H9 (cell line): Measurements from ENCODE around the gene UGT2B17. TPM values are rescaled to one million over a fixed set of nuclear protein-coding genes. Genes with fewer than 3 reads are reported as not detected.

Source experiments
- DNase-seq: peaks from one replicate; pipeline ENCODE4 v3.0.0-alpha.2; 2017
- H2AFZ ChIP-seq: one replicate; pipeline ENCODE4 v1.6.1; 2013; ENCODE audit warnings: mild to moderate bottlenecking, low read length, control low read depth, moderate library complexity
- H2AK5ac ChIP-seq: 2 replicates; pipeline ENCODE4 v1.6.1; 2013; ENCODE audit warnings: low read length, control low read depth, mixed read lengths; ENCODE audit not compliant: insufficient read length
- H2BK120ac ChIP-seq: one replicate; pipeline ENCODE4 v1.6.1; 2013; ENCODE audit warnings: low read depth, mild to moderate bottlenecking, low read length, control low read depth, inconsistent platforms; ENCODE audit not compliant: poor library complexity, severe bottlenecking
- H2BK12ac ChIP-seq: 2 replicates; pipeline ENCODE4 v1.6.1; 2013; ENCODE audit warnings: low read length, control low read depth, mixed read lengths, low read depth; ENCODE audit not compliant: insufficient read length
- H2BK15ac ChIP-seq: 2 replicates; pipeline ENCODE4 v1.6.1; 2013; ENCODE audit warnings: low read depth, low read length, control low read depth
- H2BK20ac ChIP-seq: one replicate; pipeline ENCODE4 v1.6.1; 2013; ENCODE audit warnings: low read depth, mild to moderate bottlenecking, low read length, control low read depth, inconsistent platforms; ENCODE audit not compliant: poor library complexity, severe bottlenecking
- H2BK5ac ChIP-seq: 2 replicates; pipeline ENCODE4 v1.6.1; 2013; ENCODE audit warnings: low read length, control low read depth, mixed read lengths; ENCODE audit not compliant: insufficient read length
- H3K14ac ChIP-seq: 2 replicates; pipeline ENCODE4 v1.6.1; 2013; ENCODE audit warnings: low read length, control low read depth; ENCODE audit not compliant: insufficient read depth
- H3K18ac ChIP-seq: 2 replicates; pipeline ENCODE4 v1.6.1; 2013; ENCODE audit warnings: low read depth, mild to moderate bottlenecking, mixed read lengths, low read length, control low read depth; ENCODE audit not compliant: insufficient read length
- H3K23ac ChIP-seq: 2 replicates; pipeline ENCODE4 v1.6.1; 2013; ENCODE audit warnings: low read length, control low read depth, mixed read lengths, low read depth; ENCODE audit not compliant: insufficient read length
- H3K23me2 ChIP-seq: 2 replicates; pipeline ENCODE4 v1.6.1; 2013; ENCODE audit warnings: low read depth, mild to moderate bottlenecking, mixed read lengths, low read length, control low read depth; ENCODE audit not compliant: insufficient read length, poor library complexity, severe bottlenecking
- H3K27ac ChIP-seq: 2 replicates; pipeline ENCODE4 v1.5.1; 2013; ENCODE audit warnings: low read length, control low read depth, mixed read lengths, low read depth; ENCODE audit not compliant: insufficient read length
- H3K27me3 ChIP-seq: 2 replicates; pipeline ENCODE4 v1.6.1; 2013; ENCODE audit warnings: low read length, control low read depth, inconsistent platforms; ENCODE audit not compliant: insufficient read depth
- H3K4ac ChIP-seq: 2 replicates; pipeline ENCODE4 v1.6.1; 2013; ENCODE audit warnings: low read depth, mild to moderate bottlenecking, control low read depth, inconsistent platforms, low read length, moderate library complexity
- H3K4me1 ChIP-seq: 2 replicates; pipeline ENCODE4 v1.6.1; 2013; ENCODE audit warnings: low read length, control low read depth, inconsistent platforms; ENCODE audit not compliant: insufficient read depth
- H3K4me2 ChIP-seq: 2 replicates; pipeline ENCODE4 v1.6.1; 2013; ENCODE audit warnings: low read length, control low read depth, mixed read lengths; ENCODE audit not compliant: insufficient read length, insufficient read depth
- H3K56ac ChIP-seq: 2 replicates; pipeline ENCODE4 v1.6.1; 2013; ENCODE audit warnings: low read depth, mild to moderate bottlenecking, mixed read lengths, low read length, control low read depth; ENCODE audit not compliant: insufficient read length
- H3K79me1 ChIP-seq: 2 replicates; pipeline ENCODE4 v1.6.1; 2013; ENCODE audit warnings: low read depth, mild to moderate bottlenecking, moderate library complexity, low read length, control low read depth, inconsistent platforms; ENCODE audit not compliant: insufficient read depth, poor library complexity, severe bottlenecking
- H3K79me2 ChIP-seq: 2 replicates; pipeline ENCODE4 v1.6.1; 2013; ENCODE audit warnings: low read length, control low read depth, inconsistent platforms; ENCODE audit not compliant: insufficient read depth
- H3K9ac ChIP-seq: 2 replicates; pipeline ENCODE4 v1.6.1; 2013; ENCODE audit warnings: low read length, control low read depth, mixed read lengths; ENCODE audit not compliant: insufficient read length; ENCODE audit errors: extremely low read depth
- H3K9me3 ChIP-seq: one replicate; pipeline ENCODE4 v1.6.1; 2013; ENCODE audit warnings: low read depth, low read length, inconsistent platforms; ENCODE audit not compliant: control insufficient read depth
- H3T11ph ChIP-seq: one replicate; pipeline ENCODE4 v1.6.1; 2013; ENCODE audit warnings: mild to moderate bottlenecking, low read length, control low read depth, inconsistent platforms
- H4K20me1 ChIP-seq: one replicate; pipeline ENCODE4 v1.6.1; 2013; ENCODE audit not compliant: control insufficient read depth, insufficient read length, insufficient read depth
- H4K5ac ChIP-seq: 2 replicates; pipeline ENCODE4 v1.6.1; 2013; ENCODE audit warnings: low read depth, mild to moderate bottlenecking, mixed read lengths, low read length, control low read depth; ENCODE audit not compliant: insufficient read length
- H4K8ac ChIP-seq: replicated peaks from 2 replicates; pipeline ENCODE4 v1.6.1; 2013; ENCODE audit warnings: low read length, control low read depth, mixed read lengths, low read depth; ENCODE audit not compliant: insufficient read length
- H4K91ac ChIP-seq: 2 replicates; pipeline ENCODE4 v1.6.1; 2013; ENCODE audit warnings: low read depth, mild to moderate bottlenecking, moderate library complexity, mixed read lengths, low read length, control low read depth; ENCODE audit not compliant: insufficient read length
- H3K27ac Mint-ChIP-seq, 3 experiments: 2 replicates in 2 of 3; 3 replicates in 1 of 3; pipeline ENCODE4 v1.8.0; 2020 to 2021; ENCODE audit warnings: mixed read lengths in 3 of 3, mild to moderate bottlenecking in 1 of 3, moderate library complexity in 1 of 3
- H3K27me3 Mint-ChIP-seq: 2 replicates; pipeline ENCODE4 v1.8.0; 2021; ENCODE audit warnings: low read depth, mild to moderate bottlenecking, moderate library complexity, mixed read lengths
- H3K36me3 Mint-ChIP-seq, 3 experiments: 2 replicates in 2 of 3; 3 replicates in 1 of 3; pipeline ENCODE4 v1.8.0; 2020 to 2021; ENCODE audit warnings: low read depth in 3 of 3, mixed read lengths in 3 of 3; ENCODE audit not compliant: insufficient read depth in 1 of 3
- H3K4me1 Mint-ChIP-seq, 2 experiments: 2 replicates each; pipeline ENCODE4 v1.8.0; 2020; ENCODE audit warnings: mixed read lengths in 2 of 2
- H3K4me3 Mint-ChIP-seq, 2 experiments: 2 replicates in 1 of 2; 3 replicates in 1 of 2; pipeline ENCODE4 v1.8.0; 2020 to 2021; ENCODE audit warnings: mild to moderate bottlenecking in 2 of 2, mixed read lengths in 2 of 2, moderate library complexity in 1 of 2
- H3K9me3 Mint-ChIP-seq, 2 experiments: 2 replicates in 1 of 2; 3 replicates in 1 of 2; pipeline ENCODE4 v1.8.0; 2020; ENCODE audit warnings: mild to moderate bottlenecking in 2 of 2, mixed read lengths in 2 of 2, moderate library complexity in 1 of 2
- WGBS: extraction: QIAGEN DNeasy Blood & Tissue Kit; methylation state at CpG from one replicate; pipeline ENCODE4 v1.1.7; 2013; ENCODE audit warnings: missing lambda C conversion rate, low lambda C conversion rate, mixed read lengths; ENCODE audit not compliant: insufficient read length; ENCODE audit errors: extremely low coverage; 5-methylcytosine and 5-hydroxymethylcytosine counted together
- total RNA-seq: library from RNA; stranded (reverse); gene quantifications from 2 replicates; pipeline ENCODE4 v1.2.1, GENCODE V29; 2021
- TF ChIP-seq, protein P1 (sequence below): fragments of 200-600 bp; sonication (generic); conservative IDR thresholded peaks from 3 replicates; pipeline ENCODE4 v1.8.0; 2021; ENCODE audit warnings: antibody characterized with exemption, mild to moderate bottlenecking

The UGT2B17 gene
- total RNA-seq, 1 experiment from 2014 or later: not detected

DNA sequence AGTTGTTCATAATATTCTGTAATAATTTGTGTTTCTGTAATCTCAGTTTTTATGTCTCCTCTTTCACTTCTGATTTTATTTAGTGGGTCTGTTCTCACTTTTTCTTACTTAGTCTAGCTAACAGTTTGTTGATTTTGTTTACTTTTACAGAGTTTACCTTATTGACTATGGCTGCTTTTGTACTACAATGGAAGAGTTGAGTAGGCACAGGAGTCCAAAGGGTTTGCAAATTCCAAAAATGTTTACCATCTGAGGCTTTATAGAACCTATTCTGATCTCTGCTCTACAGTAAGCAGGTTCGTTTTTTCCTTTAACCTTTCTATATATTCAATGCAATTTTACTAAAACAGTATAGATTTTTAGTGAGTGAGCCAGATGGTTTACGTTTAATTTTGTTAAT, 55.1 kb downstream of the UGT2B17 start:
- Histone ChIP-seq H2BK12ac (no peak overlapping the region), H3K9ac (no peak overlapping the region), H2AFZ (no peak overlapping the region), H4K20me1 (no peaks in the 10 kb centered on the region), H3K14ac (no peak overlapping the region), H3K79me1 (no peaks in the 10 kb centered on the region), H2BK120ac (no peak overlapping the region), H3K4me1 (no peaks in the 10 kb centered on the region), H4K8ac (no peak overlapping the region), H3K27ac (no peak overlapping the region), H3K79me2 (no peaks in the 10 kb centered on the region), H2BK15ac (no peak overlapping the region), H3K18ac (no peak overlapping the region), H3K23me2 (no peaks in the 10 kb centered on the region), H2BK20ac (no peak overlapping the region), H3K56ac (no peak overlapping the region), H3K23ac (no peak overlapping the region), H4K91ac (no peak overlapping the region), H4K5ac (no peak overlapping the region), H3K9me3 (no peaks in the 10 kb centered on the region), H3T11ph (no peak overlapping the region), H3K27me3 (no peaks in the 10 kb centered on the region), H2AK5ac (no peak overlapping the region), H3K4ac (no peak overlapping the region), H2BK5ac (no peak overlapping the region), H3K4me2 (no peak overlapping the region)
- Mint-ChIP-seq H3K27me3 (no peaks in the 10 kb centered on the region), H3K4me3 (no peak overlapping the region), H3K4me1 (no peaks in the 10 kb centered on the region), H3K27ac (no peak overlapping the region), H3K36me3 (no peaks in the 10 kb centered on the region), H3K9me3 (no peaks in the 10 kb centered on the region)
- TF ChIP-seq, protein P1, sequence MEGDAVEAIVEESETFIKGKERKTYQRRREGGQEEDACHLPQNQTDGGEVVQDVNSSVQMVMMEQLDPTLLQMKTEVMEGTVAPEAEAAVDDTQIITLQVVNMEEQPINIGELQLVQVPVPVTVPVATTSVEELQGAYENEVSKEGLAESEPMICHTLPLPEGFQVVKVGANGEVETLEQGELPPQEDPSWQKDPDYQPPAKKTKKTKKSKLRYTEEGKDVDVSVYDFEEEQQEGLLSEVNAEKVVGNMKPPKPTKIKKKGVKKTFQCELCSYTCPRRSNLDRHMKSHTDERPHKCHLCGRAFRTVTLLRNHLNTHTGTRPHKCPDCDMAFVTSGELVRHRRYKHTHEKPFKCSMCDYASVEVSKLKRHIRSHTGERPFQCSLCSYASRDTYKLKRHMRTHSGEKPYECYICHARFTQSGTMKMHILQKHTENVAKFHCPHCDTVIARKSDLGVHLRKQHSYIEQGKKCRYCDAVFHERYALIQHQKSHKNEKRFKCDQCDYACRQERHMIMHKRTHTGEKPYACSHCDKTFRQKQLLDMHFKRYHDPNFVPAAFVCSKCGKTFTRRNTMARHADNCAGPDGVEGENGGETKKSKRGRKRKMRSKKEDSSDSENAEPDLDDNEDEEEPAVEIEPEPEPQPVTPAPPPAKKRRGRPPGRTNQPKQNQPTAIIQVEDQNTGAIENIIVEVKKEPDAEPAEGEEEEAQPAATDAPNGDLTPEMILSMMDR: no peak
- WGBS: no CpG with 5 or more reads among the region's 2 CpGs
- no peak for DNase-seq
